Pancreas (tissue), 10 donors: ENCODE results near the gene ARHGAP32. TPM values are rescaled to one million over a fixed set of nuclear protein-coding genes. Genes with fewer than 3 reads are reported as not detected.
"Not testable (repeated sequence)": the region's sequence is repeated elsewhere in the genome, so short reads cannot be mapped to it uniquely, and the experiment has no call there.

Experiments
- ATAC-seq, 4 donors: fragments of 200-7000 bp; cut with Tn5 transposase; one replicate each; pipeline versions ENCODE4 v1.8.0 to v1.9.1; 2020; ENCODE audit warnings: mild to moderate bottlenecking in 4 of 4, moderate library complexity in 4 of 4
- DNase-seq, 6 donors: peaks; one replicate each; pipeline ENCODE4 v3.0.0-alpha.2; 2020
- FAIRE-seq: peaks from 2 replicates; lab custom pipeline; 2012; peaks lifted over from hg19 to GRCh38; lab: Jason Lieb, UNC
- H3K27ac ChIP-seq, 4 donors: fragments of 200-600 bp; sonication (generic); 1 replicate in 3 of 4; 2 replicates in 1 of 4; pipeline versions ENCODE4 v1.5.0 to v1.8.0; 2020
- H3K27me3 ChIP-seq, 4 donors: fragments of 200-600 bp; one replicate each; pipeline ENCODE4 v1.8.0; 2021
- H3K36me3 ChIP-seq, 3 donors: fragments of 200-600 bp; sonication (generic) in 1 of 3; one replicate each; pipeline versions ENCODE4 v1.5.0 to v1.8.0; 2020 to 2021
- H3K4me1 ChIP-seq, 3 donors: fragments of 200-600 bp; one replicate each; pipeline ENCODE4 v1.8.0; 2021
- H3K4me3 ChIP-seq, 4 donors: fragments of 200-600 bp; sonication (generic) in 2 of 4; one replicate each; pipeline versions ENCODE4 v1.5.0 to v1.8.0; 2020 to 2021
- H3K9me3 ChIP-seq, 4 donors: fragments of 200-600 bp; one replicate each; pipeline ENCODE4 v1.8.0; 2021
- WGBS, 2 donors: extraction: QIAGEN DNeasy Blood & Tissue Kit; methylation state at CpG; one replicate each; pipeline ENCODE4 v1.1.7; 2013; 5-methylcytosine and 5-hydroxymethylcytosine counted together
- intact Hi-C, 3 donors: fragments of 100-400 bp; cut with DNase I; formaldehyde crosslinking; loops; one replicate each; pipeline versions ENCODE4 v1.11.1 to v1.14.2; 2022
- polyA plus RNA-seq, 2 donors: library from polyadenylated mRNA; stranded (reverse); fragments of 200-250 nt; gene quantifications; one replicate each; pipeline ENCODE4 v1.2.3, GENCODE V29; 2013
- total RNA-seq, 6 donors: library from RNA; stranded (reverse); fragmentation: NEBNext Ultra II Directional in 4 of 6; extraction: Animal tissue kit (Norgen Biotek cat#: 25700) in 4 of 6; gene quantifications; one replicate each; pipeline versions ENCODE4 v1.2.1 to v1.2.4, GENCODE V29; 2021 to 2023
- TF ChIP-seq, protein P1 (sequence below), 4 donors: fragments of 200-600 bp; sonication (generic) in 3 of 4; IDR thresholded peaks; one replicate each; pipeline versions ENCODE4 v1.5.0 to v1.8.0; 2021; ENCODE audit warnings: antibody characterized with exemption in 4 of 4
- donor health status: healthy with polysubstance abuse.
- donor health status: DM: no; HTN: no; CAD: no; lungs with moderate emphysema.
- donor health status: DM: no; HTN: no; CAD: no.
- donor health status: control.
- donor health status: control.
- donor health status: Bipolar disorder and iron deficiency.
- donor health status: DM: yes; HTN: yes; CAD: no.
- donor health status: DM: no; HTN: no; CAD: no.
- donor health status: DM: no; HTN: no; CAD: no.
- donor health status: DM: yes; HTN: yes; CAD: no.

ARHGAP32 gene
- total and polyA plus RNA-seq, 8 donors, result 5.0 to 36.6 (median 22.3) TPM

DNA sequence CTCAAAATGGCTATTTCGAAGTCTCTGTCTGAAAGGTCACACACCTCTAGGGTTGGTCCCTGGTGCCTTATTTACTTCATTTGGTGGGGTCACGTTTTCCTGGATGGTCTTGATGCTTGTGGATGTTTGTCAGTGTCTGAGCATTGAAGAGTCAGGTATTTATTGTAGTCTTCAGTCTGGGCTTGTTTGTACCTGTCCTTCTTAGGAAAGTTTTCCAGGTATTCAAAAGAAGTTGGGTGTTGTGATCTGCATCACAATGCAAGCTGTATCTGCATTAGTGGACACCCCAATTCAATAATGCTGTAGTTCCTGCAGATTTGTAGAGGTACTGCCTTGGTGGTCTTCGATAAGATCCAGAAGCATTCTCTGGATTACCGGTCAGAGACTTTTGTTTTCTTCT is 186.0 kb downstream of the ARHGAP32 start:
- Histone ChIP-seq H3K27me3 (no peaks in the 10 kb centered on the region), H3K4me3 (no peak overlapping the region)
- no peak for FAIRE-seq

DNA sequence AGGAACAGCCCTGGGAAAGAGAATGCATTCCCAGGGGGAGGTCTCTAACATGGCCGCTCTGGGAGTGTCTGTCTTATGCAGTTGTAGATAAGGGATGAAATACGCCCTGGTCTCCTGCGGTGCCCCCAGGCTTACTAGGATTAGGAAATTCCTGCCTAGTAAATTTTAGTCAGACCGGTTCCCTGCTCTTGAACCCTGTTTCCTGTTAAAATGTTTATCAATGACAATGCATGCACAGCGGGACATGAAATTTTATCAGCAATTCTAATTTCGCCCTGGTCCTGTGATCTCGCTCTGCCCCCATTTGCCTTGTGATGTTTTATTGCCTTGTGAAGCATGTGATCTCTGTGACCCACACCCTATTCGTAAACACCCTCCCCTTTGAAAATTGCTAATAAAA is 193.0 kb downstream of the ARHGAP32 start:
- H3K4me1 ChIP-seq, H3K27me3 ChIP-seq, DNase-seq, H3K4me3 ChIP-seq, FAIRE-seq, H3K27ac ChIP-seq, intact Hi-C loops, H3K9me3 ChIP-seq, ATAC-seq: not testable (repeated sequence)
- 97 to 98% methylated on average over 8 of the region's 8 CpGs for WGBS, 2 donors
- H3K36me3 ChIP-seq, result peaks cover 0 to 19% (median 3%) of the 10 kb centered on the region in 3 donors

More for the DNA sequence above, 186.0 kb downstream of the ARHGAP32 start:
- intact Hi-C loops, result no loop called here
- TF ChIP-seq, protein P1, sequence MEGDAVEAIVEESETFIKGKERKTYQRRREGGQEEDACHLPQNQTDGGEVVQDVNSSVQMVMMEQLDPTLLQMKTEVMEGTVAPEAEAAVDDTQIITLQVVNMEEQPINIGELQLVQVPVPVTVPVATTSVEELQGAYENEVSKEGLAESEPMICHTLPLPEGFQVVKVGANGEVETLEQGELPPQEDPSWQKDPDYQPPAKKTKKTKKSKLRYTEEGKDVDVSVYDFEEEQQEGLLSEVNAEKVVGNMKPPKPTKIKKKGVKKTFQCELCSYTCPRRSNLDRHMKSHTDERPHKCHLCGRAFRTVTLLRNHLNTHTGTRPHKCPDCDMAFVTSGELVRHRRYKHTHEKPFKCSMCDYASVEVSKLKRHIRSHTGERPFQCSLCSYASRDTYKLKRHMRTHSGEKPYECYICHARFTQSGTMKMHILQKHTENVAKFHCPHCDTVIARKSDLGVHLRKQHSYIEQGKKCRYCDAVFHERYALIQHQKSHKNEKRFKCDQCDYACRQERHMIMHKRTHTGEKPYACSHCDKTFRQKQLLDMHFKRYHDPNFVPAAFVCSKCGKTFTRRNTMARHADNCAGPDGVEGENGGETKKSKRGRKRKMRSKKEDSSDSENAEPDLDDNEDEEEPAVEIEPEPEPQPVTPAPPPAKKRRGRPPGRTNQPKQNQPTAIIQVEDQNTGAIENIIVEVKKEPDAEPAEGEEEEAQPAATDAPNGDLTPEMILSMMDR (IDR thresholded peaks at IDR 0.05), result no peak
- Histone ChIP-seq H3K4me1 (no peaks in the 10 kb centered on the region), H3K36me3 (no peaks in the 10 kb centered on the region), H3K27ac (no peak overlapping the region), H3K9me3 (no peaks in the 10 kb centered on the region)
- 94 to 96% methylated on average over 4 of the region's 4 CpGs for WGBS, 2 donors
- ATAC-seq (no peak), DNase-seq (no peak)

DNA sequence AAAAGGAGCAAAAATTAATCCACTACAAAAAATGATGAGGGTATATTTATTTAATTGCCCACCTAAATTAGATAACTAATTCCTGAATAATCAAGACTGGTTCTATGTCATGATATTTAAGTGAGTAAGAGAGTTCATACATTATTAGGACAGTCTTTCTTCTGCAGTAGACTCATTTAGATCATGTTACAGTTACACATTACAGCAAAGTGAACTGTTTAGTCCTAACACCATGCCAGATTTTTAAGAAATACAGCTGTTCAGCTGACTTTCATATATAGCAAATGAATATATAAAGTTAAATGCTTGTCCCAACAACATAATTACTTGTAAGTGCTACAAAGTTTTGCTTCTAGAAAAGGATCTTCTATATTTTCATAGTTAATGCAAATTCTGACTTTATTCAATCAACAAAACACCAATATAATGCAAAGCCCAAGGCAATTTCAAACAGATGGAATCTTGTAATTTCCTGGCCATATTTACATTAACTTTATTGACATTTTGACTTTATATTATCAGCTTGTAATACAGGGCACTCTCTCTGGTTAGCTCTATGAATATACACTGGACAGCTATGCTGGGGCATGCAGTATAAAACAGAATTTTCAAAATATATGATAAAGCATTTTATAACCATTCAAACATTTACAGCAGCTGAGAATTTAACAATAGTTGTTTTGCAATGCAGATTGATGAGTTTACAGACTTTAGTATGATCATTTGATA is 203.7 kb downstream of the ARHGAP32 start:
- no peak for FAIRE-seq
- intact Hi-C loops, result no loop called here
- H3K9me3 ChIP-seq, result no peaks in the 10 kb centered on the region
- no peak for DNase-seq
- no peak overlapping the region for H3K27ac ChIP-seq
- no peaks in the 10 kb centered on the region for H3K4me1 ChIP-seq
- TF ChIP-seq, protein P1 (IDR thresholded peaks at IDR 0.05), result no peak
- peaks cover 0 to 9% (median 0%) of the 10 kb centered on the region in 3 donors for H3K36me3 ChIP-seq
- no peak for ATAC-seq
- no peaks in the 10 kb centered on the region for H3K27me3 ChIP-seq
- H3K4me3 ChIP-seq, result no peak overlapping the region

DNA sequence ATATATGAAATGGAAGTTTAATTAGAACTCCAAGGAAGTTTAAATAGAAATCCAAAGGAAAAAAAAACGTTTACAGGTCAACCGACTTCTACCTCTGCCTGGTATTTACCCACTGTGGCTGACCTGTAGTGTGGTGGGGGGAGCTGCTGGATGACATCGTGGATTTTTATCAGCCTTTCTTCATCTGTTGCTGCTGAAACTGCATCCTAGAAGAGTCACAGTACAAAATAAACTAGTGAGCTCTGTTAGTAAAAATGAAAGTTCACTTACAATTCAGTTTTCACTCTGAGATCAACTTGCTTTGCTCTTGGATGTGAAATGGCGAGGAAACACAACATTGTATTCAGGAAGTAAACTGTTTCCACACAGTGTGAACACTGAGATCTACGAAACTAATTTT is 206.2 kb downstream of the ARHGAP32 start:
- H3K9me3 ChIP-seq, result no peaks in the 10 kb centered on the region
- FAIRE-seq, result no peak
- ATAC-seq, result no peak
- 69 to 72% methylated on average over 5 of the region's 5 CpGs for WGBS, 2 donors
- H3K4me1 ChIP-seq, result no peaks in the 10 kb centered on the region
- H3K4me3 ChIP-seq, result no peak overlapping the region
- no peak for DNase-seq
- TF ChIP-seq, protein P1 (IDR thresholded peaks at IDR 0.05), result no peak
- no peaks in the 10 kb centered on the region for H3K27me3 ChIP-seq
- intact Hi-C loops, result no loop called here
- peaks cover 0 to 22% (median 8%) of the 10 kb centered on the region in 3 donors for H3K36me3 ChIP-seq
- no peak overlapping the region for H3K27ac ChIP-seq

DNA sequence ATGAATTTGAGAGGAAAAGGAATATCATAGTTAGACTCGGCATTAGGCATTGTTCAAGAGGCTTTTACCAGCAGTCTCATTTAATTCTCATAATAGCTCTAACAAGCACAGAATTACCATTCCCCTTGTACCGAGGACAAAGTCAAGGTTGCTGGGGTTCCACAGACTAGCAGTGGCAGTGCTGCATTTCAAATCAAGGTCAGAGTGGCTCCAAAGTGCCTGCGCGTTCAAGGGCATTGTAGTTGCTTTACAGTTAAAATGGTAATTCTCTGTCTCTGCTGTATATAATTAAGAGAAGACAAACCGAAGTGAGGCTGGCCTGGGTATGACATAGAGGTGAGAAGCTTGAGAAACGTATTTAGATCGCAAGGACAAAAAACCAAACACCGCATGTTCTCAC is 209.1 kb downstream of the ARHGAP32 start:
- Histone ChIP-seq H3K27me3 (no peaks in the 10 kb centered on the region), H3K4me1 (no peaks in the 10 kb centered on the region), H3K36me3 (peaks cover 0 to 40% (median 11%) of the 10 kb centered on the region in 3 donors), H3K4me3 (no peak overlapping the region), H3K27ac (no peak overlapping the region), H3K9me3 (no peaks in the 10 kb centered on the region)
- FAIRE-seq, result no peak
- TF ChIP-seq, protein P1 (IDR thresholded peaks at IDR 0.05), result no peak
- WGBS, 2 donors, result 80 to 84% methylated on average over 8 of the region's 8 CpGs
- intact Hi-C loops, result no loop called here
- no peak for DNase-seq
- ATAC-seq, result no peak
